ENCODE measurements around the gene RIPOR2. TPM values are rescaled to one million over a fixed set of nuclear protein-coding genes. Genes with fewer than 3 reads are reported as not detected.
"Not testable (repeated sequence)": the region's sequence is repeated elsewhere in the genome, so short reads cannot be mapped to it uniquely, and the experiment has no call there.

RIPOR2 gene
- total RNA-seq, 6 experiments from 2014 or later, result 9.1 to 20.7 (median 10.2) TPM

DNA sequence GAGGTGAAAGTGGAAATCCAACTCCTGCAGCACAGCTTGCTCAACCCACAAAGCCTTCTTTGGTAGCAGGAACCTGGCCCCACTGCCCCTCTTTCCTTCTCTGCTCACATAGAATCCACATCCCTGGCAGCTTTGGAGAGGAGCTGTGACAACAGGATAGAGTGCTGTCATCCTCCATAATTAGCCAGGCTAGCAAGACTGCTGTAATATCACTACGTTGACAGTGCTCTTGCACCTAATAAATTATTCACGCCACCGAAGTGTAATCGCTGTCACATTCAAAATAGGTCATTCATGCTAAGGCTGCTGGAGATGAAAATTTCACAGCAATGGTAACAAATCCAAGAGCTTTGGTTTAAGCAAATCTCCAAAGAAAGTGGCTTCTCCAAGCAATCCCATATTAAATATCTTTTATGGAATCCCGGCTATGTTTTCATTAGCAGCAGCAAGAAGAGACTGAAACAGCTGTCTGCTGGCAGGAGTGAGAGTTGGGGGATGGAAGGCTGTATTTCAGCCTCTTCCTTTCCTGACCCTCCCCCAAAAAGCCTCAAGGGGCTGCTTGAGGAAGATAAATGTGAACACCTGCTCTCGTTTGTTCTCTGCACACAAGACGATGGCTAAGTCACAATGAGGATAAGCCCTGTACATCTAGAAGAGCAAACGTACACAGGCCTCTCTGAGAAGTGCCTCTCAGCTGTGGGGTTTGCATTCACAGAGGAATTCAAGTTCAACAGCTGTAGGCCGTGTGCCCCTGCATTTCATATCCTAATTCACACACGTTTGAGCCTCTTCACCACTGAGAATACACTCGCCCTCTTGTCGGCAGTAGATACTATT lies 16.5 kb downstream of the RIPOR2 start:
- H3K4me3 Mint-ChIP-seq, result no peak overlapping the region
- H3K4me1 Mint-ChIP-seq (ENCODE audit: low read depth), result no peaks in the 10 kb centered on the region
- peaks cover 8% of the 10 kb centered on the region for H3K27me3 Mint-ChIP-seq (ENCODE audit: insufficient read depth)
- no peaks in the 10 kb centered on the region for H3K36me3 Mint-ChIP-seq (ENCODE audit: low read depth)
- H3K27ac Mint-ChIP-seq, result no peak overlapping the region
- no peak for DNase-seq
- H3K9me3 Mint-ChIP-seq, result no peaks in the 10 kb centered on the region
- TF ChIP-seq, protein P1, sequence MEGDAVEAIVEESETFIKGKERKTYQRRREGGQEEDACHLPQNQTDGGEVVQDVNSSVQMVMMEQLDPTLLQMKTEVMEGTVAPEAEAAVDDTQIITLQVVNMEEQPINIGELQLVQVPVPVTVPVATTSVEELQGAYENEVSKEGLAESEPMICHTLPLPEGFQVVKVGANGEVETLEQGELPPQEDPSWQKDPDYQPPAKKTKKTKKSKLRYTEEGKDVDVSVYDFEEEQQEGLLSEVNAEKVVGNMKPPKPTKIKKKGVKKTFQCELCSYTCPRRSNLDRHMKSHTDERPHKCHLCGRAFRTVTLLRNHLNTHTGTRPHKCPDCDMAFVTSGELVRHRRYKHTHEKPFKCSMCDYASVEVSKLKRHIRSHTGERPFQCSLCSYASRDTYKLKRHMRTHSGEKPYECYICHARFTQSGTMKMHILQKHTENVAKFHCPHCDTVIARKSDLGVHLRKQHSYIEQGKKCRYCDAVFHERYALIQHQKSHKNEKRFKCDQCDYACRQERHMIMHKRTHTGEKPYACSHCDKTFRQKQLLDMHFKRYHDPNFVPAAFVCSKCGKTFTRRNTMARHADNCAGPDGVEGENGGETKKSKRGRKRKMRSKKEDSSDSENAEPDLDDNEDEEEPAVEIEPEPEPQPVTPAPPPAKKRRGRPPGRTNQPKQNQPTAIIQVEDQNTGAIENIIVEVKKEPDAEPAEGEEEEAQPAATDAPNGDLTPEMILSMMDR (IDR thresholded peaks at IDR 0.05), result no peak

DNA sequence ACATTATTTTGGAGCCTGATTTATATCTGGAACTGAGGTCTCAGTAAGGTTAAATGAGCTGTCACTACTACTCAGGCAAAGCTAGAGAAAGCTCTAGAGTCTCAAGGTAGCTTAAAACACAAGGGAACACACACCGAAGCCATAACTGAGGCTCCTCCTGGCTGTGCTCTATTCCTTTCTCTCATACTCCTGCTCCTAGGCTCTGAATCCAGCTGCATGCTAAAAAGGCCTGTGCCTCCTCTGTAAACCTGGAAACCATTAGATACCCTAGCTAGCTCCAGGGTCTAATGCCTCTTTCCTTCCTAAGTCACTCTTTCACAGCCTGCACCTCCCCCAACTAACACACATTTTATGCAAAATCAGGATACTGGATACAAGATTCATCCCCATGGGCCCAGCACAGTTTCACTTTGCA lies 17.1 kb downstream of the RIPOR2 start:
- Mint-ChIP-seq H3K9me3 (no peaks in the 10 kb centered on the region), H3K27ac (no peak overlapping the region), H3K4me3 (no peak overlapping the region), H3K36me3 (ENCODE audit: low read depth) (no peaks in the 10 kb centered on the region), H3K4me1 (ENCODE audit: low read depth) (no peaks in the 10 kb centered on the region), H3K27me3 (ENCODE audit: insufficient read depth) (peaks cover 8% of the 10 kb centered on the region)
- TF ChIP-seq, protein P1 (IDR thresholded peaks at IDR 0.05), result no peak
- DNase-seq, result no peak

DNA sequence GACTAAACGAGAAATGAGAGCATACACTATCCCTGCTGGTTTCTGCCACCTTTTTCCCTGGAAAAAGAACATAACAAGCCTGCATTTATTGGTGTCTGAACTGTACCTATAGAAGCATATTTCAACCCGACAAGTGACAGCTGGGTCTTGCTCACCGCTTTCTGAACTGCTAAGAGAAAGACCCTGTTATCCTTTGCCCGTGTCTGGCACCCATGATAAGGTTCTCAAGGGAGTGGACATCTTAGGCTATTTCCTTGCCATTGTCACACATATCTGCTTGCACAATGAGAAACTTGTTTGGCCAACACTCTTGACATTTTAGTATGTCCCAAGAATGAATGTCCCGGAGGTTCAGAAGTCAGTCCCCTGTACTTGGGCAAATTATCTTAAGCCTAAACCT lies 19.3 kb downstream of the RIPOR2 start:
- H3K27me3 Mint-ChIP-seq (ENCODE audit: insufficient read depth), result peaks cover 7% of the 10 kb centered on the region
- no peak for DNase-seq
- TF ChIP-seq, protein P1 (IDR thresholded peaks at IDR 0.05), result no peak
- H3K4me1 Mint-ChIP-seq (ENCODE audit: low read depth), result peaks cover 7% of the 10 kb centered on the region
- no peaks in the 10 kb centered on the region for H3K9me3 Mint-ChIP-seq
- no peaks in the 10 kb centered on the region for H3K36me3 Mint-ChIP-seq (ENCODE audit: low read depth)
- no peak overlapping the region for H3K27ac Mint-ChIP-seq
- H3K4me3 Mint-ChIP-seq, result no peak overlapping the region

DNA sequence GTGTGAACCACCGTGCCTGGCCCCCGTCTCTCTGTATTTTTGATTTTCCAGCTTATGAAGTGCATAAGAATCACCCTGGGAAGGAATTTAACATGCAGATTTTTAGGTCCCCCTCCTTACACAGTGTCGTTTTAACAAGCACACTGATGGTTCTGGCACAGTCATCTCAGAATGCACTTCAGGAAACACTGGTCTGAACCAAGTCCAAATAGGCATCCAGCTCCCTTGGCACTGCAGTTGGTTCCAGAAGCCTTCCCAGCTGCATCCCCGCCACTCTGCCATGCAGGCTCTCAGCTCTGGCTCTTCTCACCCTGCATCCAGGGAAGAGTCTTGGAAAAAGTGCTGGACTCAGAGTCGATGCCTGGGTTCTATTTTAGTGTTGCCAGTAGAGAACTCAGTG lies 20.1 kb downstream of the RIPOR2 start:
- no peak for DNase-seq
- peaks cover 7% of the 10 kb centered on the region for H3K27me3 Mint-ChIP-seq (ENCODE audit: insufficient read depth)
- H3K4me1 Mint-ChIP-seq (ENCODE audit: low read depth), result peaks cover 12% of the 10 kb centered on the region
- TF ChIP-seq, protein P1 (IDR thresholded peaks at IDR 0.05), result no peak
- no peak overlapping the region for H3K4me3 Mint-ChIP-seq
- no peaks in the 10 kb centered on the region for H3K36me3 Mint-ChIP-seq (ENCODE audit: low read depth)
- H3K27ac Mint-ChIP-seq, result no peak overlapping the region
- H3K9me3 Mint-ChIP-seq, result no peaks in the 10 kb centered on the region

DNA sequence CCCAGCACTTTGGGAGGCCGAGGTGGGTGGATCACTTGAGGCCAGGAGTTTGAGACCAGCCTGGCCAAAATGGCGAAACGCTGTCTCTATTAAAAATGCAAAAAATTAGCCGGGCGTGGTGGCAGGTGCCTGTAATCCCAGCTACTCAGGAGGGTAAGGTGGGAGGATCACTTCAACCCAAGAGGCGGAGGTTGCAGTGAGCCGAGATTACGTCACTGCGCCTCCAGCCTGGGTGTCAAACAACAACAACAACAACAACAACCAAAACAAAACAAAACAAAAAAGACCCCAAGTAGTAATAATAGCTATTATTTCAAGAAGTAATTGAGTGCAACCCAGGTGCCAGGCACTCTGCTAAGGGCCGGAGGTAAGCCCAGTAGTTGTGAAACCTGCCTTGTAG lies 21.7 kb downstream of the RIPOR2 start:
- Mint-ChIP-seq H3K4me1 (ENCODE audit: low read depth) (peaks cover 28% of the 10 kb centered on the region), H3K27me3 (ENCODE audit: insufficient read depth) (peaks cover 10% of the 10 kb centered on the region)
- H3K27ac Mint-ChIP-seq; H3K36me3 Mint-ChIP-seq (ENCODE audit: low read depth); DNase-seq; H3K9me3 Mint-ChIP-seq; H3K4me3 Mint-ChIP-seq: not testable (repeated sequence)

DNA sequence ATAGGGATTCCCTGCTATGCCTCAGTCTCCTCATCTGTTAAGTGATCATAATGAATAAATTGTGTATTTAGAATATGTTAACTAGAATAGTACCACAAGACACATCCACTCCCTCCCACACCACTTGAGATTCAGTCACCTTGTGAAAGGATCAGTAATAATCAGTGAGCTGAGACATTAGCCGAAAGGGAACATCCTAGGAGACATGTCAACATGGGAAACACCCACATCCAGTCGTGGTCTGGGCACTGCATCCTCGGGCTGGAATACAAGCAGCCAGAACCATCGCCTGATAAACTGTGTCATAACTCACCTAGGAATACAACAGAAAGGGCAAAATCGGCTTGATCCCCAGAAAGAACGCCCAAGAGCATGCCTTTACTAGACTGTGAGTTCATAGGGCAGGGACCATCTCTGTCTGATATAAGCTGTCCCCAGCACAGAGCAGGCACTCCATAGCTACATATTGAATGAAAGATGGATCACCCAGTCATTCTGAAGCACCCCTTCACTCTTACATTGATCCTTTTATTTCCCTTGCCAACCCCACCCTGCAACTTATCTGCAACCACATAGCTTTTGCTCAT lies 23.9 kb downstream of the RIPOR2 start:
- H3K9me3 Mint-ChIP-seq, result no peaks in the 10 kb centered on the region
- H3K4me3 Mint-ChIP-seq, result peak overlapping the region; percentile 93
- DNase-seq, result no peak
- H3K27me3 Mint-ChIP-seq (ENCODE audit: insufficient read depth), result peaks cover 9% of the 10 kb centered on the region
- H3K27ac Mint-ChIP-seq, result no peak overlapping the region
- TF ChIP-seq, protein P1 (IDR thresholded peaks at IDR 0.05), result no peak
- H3K36me3 Mint-ChIP-seq (ENCODE audit: low read depth), result no peaks in the 10 kb centered on the region
- H3K4me1 Mint-ChIP-seq (ENCODE audit: low read depth), result peaks cover 48% of the 10 kb centered on the region
